Peyer's patch (tissue), 4 donors: ENCODE measurements around the gene MAP1LC3A. TPM values are rescaled to one million over a fixed set of nuclear protein-coding genes. Genes with fewer than 3 reads are reported as not detected.

Source experiments
- DNase-seq, 3 donors: peaks; one replicate each; pipeline ENCODE4 v3.0.0-alpha.2; 2017 to 2019
- H3K27ac ChIP-seq, 4 donors: fragments of 200-600 bp; sonication (generic); one replicate each; pipeline ENCODE4 v1.5.1; 2016 to 2019
- H3K27me3 ChIP-seq, 2 donors: fragments of 200-600 bp; sonication (generic); one replicate each; pipeline ENCODE4 v1.5.1; 2019
- H3K36me3 ChIP-seq, 3 donors: fragments of 200-600 bp; sonication (generic); one replicate each; pipeline ENCODE4 v1.5.1; 2016 to 2019
- H3K4me1 ChIP-seq, 4 donors: fragments of 200-600 bp; sonication (generic); one replicate each; pipeline ENCODE4 v1.5.1; 2016 to 2019
- H3K4me3 ChIP-seq, 4 donors: fragments of 200-600 bp; sonication (generic); 1 replicate in 3 of 4; 2 replicates in 1 of 4; pipeline ENCODE4 v1.5.1; 2016 to 2019; ENCODE audit warnings: mild to moderate bottlenecking in 1 of 4
- H3K9me3 ChIP-seq, 4 donors: fragments of 200-600 bp; sonication (generic); one replicate each; pipeline ENCODE4 v1.5.1; 2016 to 2019; ENCODE audit warnings: mild to moderate bottlenecking in 1 of 4
- POLR2A ChIP-seq, 2 donors: fragments of 450-650 bp; IDR thresholded peaks; one replicate each; pipeline ENCODE4 v1.5.1; 2017; ENCODE audit warnings: antibody characterized with exemption in 2 of 2, mild to moderate bottlenecking in 2 of 2, moderate library complexity in 2 of 2
- total RNA-seq, 4 donors: library from RNA; depleted of rRNA; stranded (reverse); fragments of >200 nt; gene quantifications; one replicate each; pipeline ENCODE4 v1.1.0, GENCODE V29; 2016
- TF ChIP-seq, protein P1 (sequence below), 6 experiments: fragments of 450-650 bp in 4 of 6; fragments of 200-600 bp in 2 of 6; sonication (generic) in 1 of 6; IDR thresholded peaks; one replicate each; pipeline ENCODE4 v1.5.1; 2017 to 2019; ENCODE audit warnings: antibody characterized with exemption in 6 of 6, mild to moderate bottlenecking in 3 of 6, moderate library complexity in 1 of 6

MAP1LC3A gene
- total RNA-seq, 4 donors from 2014 or later = 32.6 to 82.1 (median 68.6) TPM

DNA sequence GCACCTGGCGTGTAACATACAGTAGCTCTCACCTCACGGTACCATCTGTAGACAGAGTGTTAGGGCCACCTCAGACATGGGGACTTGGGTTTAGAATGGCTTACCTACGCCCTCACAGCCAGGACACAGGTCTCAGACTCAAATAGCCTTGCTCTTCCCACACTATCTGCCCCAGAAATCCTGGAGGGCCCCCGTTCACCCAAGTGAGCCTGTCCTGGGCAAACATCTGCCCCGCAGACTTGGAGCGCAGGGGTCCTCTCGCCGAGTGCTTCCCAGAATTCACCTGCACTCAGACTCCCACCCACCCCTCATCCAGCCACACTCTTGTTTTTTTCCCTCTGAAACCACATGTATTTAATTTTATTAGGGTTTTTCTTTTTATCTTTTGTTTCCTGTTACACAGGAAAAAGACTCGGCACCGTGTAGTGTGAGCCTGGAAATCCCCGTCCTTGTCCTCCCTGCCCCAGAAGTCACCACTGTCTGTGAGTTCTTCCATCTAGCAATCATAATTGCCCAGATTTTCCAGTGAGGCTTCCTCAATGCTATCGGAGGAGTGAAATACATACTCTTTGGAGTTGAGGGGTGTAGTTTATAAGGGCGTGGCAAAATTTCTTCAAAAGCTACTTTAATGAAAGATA, 17.1 kb upstream of the MAP1LC3A start:
- H3K27me3 ChIP-seq = no peaks in the 10 kb centered on the region
- H3K36me3 ChIP-seq = peaks cover 0 to 54% (median 0%) of the 10 kb centered on the region in 3 donors
- no peak for DNase-seq
- peaks cover 0 to 13% (median 0%) of the 10 kb centered on the region in 4 donors for H3K4me1 ChIP-seq
- H3K9me3 ChIP-seq = no peaks in the 10 kb centered on the region
- no peak for TF ChIP-seq POLR2A (IDR thresholded peaks at IDR 0.05)
- TF ChIP-seq, protein P1, sequence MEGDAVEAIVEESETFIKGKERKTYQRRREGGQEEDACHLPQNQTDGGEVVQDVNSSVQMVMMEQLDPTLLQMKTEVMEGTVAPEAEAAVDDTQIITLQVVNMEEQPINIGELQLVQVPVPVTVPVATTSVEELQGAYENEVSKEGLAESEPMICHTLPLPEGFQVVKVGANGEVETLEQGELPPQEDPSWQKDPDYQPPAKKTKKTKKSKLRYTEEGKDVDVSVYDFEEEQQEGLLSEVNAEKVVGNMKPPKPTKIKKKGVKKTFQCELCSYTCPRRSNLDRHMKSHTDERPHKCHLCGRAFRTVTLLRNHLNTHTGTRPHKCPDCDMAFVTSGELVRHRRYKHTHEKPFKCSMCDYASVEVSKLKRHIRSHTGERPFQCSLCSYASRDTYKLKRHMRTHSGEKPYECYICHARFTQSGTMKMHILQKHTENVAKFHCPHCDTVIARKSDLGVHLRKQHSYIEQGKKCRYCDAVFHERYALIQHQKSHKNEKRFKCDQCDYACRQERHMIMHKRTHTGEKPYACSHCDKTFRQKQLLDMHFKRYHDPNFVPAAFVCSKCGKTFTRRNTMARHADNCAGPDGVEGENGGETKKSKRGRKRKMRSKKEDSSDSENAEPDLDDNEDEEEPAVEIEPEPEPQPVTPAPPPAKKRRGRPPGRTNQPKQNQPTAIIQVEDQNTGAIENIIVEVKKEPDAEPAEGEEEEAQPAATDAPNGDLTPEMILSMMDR (IDR thresholded peaks at IDR 0.05) = no peak
- no peak overlapping the region for H3K4me3 ChIP-seq
- H3K27ac ChIP-seq = no peak overlapping the region

GRCh38 chr20:34541917-34542316, 16.6 kb upstream of the MAP1LC3A start:
- DNase-seq = no peak
- Histone ChIP-seq H3K27me3 (no peaks in the 10 kb centered on the region), H3K4me3 (no peak overlapping the region), H3K4me1 (peaks cover 0 to 13% (median 0%) of the 10 kb centered on the region in 4 donors), H3K36me3 (peaks cover 0 to 48% (median 0%) of the 10 kb centered on the region in 3 donors), H3K9me3 (no peaks in the 10 kb centered on the region), H3K27ac (no peak overlapping the region)
- TF ChIP-seq, protein P1 (IDR thresholded peaks at IDR 0.05) = no peak
- TF ChIP-seq POLR2A (IDR thresholded peaks at IDR 0.05) = no peak

GRCh38 chr20:34542439-34542838, 16.1 kb upstream of the MAP1LC3A start:
- TF ChIP-seq POLR2A (IDR thresholded peaks at IDR 0.05) = no peak
- no peak overlapping the region for H3K27ac ChIP-seq
- no peak overlapping the region for H3K4me3 ChIP-seq
- peaks cover 0 to 13% (median 0%) of the 10 kb centered on the region in 4 donors for H3K4me1 ChIP-seq
- H3K36me3 ChIP-seq = peaks cover 0 to 43% (median 0%) of the 10 kb centered on the region in 3 donors
- H3K27me3 ChIP-seq = no peaks in the 10 kb centered on the region
- H3K9me3 ChIP-seq = no peaks in the 10 kb centered on the region
- DNase-seq = no peak

- no peak for TF ChIP-seq POLR2A (IDR thresholded peaks at IDR 0.05)
- TF ChIP-seq, protein P1 (IDR thresholded peaks at IDR 0.05) = no peak
- Histone ChIP-seq H3K4me3 (no peak overlapping the region), H3K27me3 (no peaks in the 10 kb centered on the region), H3K9me3 (no peaks in the 10 kb centered on the region), H3K36me3 (peaks cover 0 to 40% (median 0%) of the 10 kb centered on the region in 3 donors), H3K4me1 (peaks cover 0 to 13% (median 0%) of the 10 kb centered on the region in 4 donors), H3K27ac (peak overlapping the region in 1 of 4 donors; percentile 48)
- DNase-seq = no peak
Observed at GRCh38 chr20:34543463-34544056, 15.0 kb upstream of the MAP1LC3A start.

- no peaks in the 10 kb centered on the region for H3K9me3 ChIP-seq
- no peak overlapping the region for H3K27ac ChIP-seq
- DNase-seq = no peak
- peaks cover 0 to 13% (median 0%) of the 10 kb centered on the region in 4 donors for H3K4me1 ChIP-seq
- TF ChIP-seq, protein P1 (IDR thresholded peaks at IDR 0.05) = no peak
- TF ChIP-seq POLR2A (IDR thresholded peaks at IDR 0.05) = no peak
- H3K36me3 ChIP-seq = peaks cover 0 to 33% (median 0%) of the 10 kb centered on the region in 3 donors
- peak overlapping the region in 1 of 4 donors; percentile 26 for H3K4me3 ChIP-seq
- H3K27me3 ChIP-seq = no peaks in the 10 kb centered on the region
Observed at GRCh38 chr20:34544109-34544796, 14.3 kb upstream of the MAP1LC3A start.
